Measurements from ENCODE around the gene EPHA3. TPM values are rescaled to one million over a fixed set of nuclear protein-coding genes. Genes with fewer than 3 reads are reported as not detected.

The EPHA3 gene
- total RNA-seq, 1 experiment from 2014 or later = not detected

DNA sequence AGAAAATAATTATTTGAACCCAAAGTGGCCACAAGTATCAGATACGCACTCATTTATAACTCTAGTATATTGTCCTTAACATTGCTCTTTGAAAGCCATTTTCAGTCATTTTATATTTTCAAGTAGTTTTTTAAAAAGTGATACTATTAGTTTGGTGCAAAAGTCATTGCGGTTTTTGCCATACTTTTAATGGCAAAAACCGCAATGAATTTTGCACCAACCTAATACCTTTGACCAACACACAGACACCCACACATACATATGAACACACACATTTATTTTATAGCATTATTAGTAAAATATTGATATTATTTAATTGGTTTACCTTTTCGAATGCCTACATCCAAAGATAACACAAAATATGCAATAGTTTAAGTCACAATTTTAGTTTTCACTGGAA lies 154.3 kb downstream of the EPHA3 start:
- TF ChIP-seq, protein P1, sequence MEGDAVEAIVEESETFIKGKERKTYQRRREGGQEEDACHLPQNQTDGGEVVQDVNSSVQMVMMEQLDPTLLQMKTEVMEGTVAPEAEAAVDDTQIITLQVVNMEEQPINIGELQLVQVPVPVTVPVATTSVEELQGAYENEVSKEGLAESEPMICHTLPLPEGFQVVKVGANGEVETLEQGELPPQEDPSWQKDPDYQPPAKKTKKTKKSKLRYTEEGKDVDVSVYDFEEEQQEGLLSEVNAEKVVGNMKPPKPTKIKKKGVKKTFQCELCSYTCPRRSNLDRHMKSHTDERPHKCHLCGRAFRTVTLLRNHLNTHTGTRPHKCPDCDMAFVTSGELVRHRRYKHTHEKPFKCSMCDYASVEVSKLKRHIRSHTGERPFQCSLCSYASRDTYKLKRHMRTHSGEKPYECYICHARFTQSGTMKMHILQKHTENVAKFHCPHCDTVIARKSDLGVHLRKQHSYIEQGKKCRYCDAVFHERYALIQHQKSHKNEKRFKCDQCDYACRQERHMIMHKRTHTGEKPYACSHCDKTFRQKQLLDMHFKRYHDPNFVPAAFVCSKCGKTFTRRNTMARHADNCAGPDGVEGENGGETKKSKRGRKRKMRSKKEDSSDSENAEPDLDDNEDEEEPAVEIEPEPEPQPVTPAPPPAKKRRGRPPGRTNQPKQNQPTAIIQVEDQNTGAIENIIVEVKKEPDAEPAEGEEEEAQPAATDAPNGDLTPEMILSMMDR (IDR thresholded peaks at IDR 0.05; ENCODE audit: unreplicated experiment) = no peak
- Mint-ChIP-seq H3K27ac (ENCODE audit: low read depth, unreplicated experiment) (no peak overlapping the region), H3K9me3 (ENCODE audit: unreplicated experiment) (no peaks in the 10 kb centered on the region), H3K4me3 (ENCODE audit: unreplicated experiment) (no peak overlapping the region), H3K36me3 (ENCODE audit: insufficient read depth, unreplicated experiment) (no peaks in the 10 kb centered on the region), H3K4me1 (ENCODE audit: insufficient read depth, unreplicated experiment) (no peaks in the 10 kb centered on the region), H3K27me3 (ENCODE audit: insufficient read depth, unreplicated experiment) (peaks cover 47% of the 10 kb centered on the region)
- ChIA-PET CTCF (no interaction called here), POLR2A (no interaction called here)
- intact Hi-C loops (cut with micrococcal nuclease) = no loop called here
- no TSS peak for BruUV-seq (replicated peaks)
- no peak for DNase-seq (ENCODE audit: unreplicated experiment)

DNA sequence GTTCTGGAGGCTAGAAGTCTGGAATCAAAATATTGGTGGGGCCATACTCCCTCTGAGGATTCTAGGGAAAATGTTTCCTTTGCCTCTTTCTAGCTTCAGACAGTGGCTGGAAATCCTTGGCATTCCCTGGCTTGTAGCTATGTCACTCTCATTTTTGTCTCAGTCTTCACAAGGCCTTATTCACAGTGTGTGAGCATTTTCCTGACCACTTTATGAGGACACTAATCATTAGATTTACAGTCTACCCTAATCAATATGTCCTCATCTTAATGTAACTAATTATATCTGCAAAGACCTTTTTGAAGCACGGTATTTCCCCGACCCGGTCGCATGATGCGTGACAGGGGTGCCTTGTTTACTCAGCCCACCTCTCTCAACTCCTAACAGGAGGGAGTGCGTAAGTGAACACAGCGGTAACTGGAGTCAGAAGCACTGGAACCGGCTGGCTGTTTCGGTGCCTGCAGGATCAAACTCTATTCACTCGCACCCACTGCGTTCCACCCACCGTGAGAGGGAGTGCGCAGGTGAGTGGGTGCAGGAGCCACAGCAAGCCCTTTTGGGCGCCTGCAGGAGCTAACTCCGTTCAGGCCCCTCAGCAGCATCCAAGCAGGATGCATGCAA lies 155.0 kb downstream of the EPHA3 start:
- DNase-seq (ENCODE audit: unreplicated experiment) = no peak
- intact Hi-C loops (cut with micrococcal nuclease) = no loop called here
- CTCF ChIA-PET = interaction anchor here (1.1 kb wide), 1 partner anchor 8 kb away, joined by 3 read pairs; no protein-coding TSS in a partner anchor
- peaks cover 54% of the 10 kb centered on the region for H3K27me3 Mint-ChIP-seq (ENCODE audit: insufficient read depth, unreplicated experiment)
- no peaks in the 10 kb centered on the region for H3K4me1 Mint-ChIP-seq (ENCODE audit: insufficient read depth, unreplicated experiment)
- no peak overlapping the region for H3K27ac Mint-ChIP-seq (ENCODE audit: low read depth, unreplicated experiment)
- H3K9me3 Mint-ChIP-seq (ENCODE audit: unreplicated experiment) = no peaks in the 10 kb centered on the region
- BruUV-seq (replicated peaks) = no TSS peak
- H3K36me3 Mint-ChIP-seq (ENCODE audit: insufficient read depth, unreplicated experiment) = no peaks in the 10 kb centered on the region
- H3K4me3 Mint-ChIP-seq (ENCODE audit: unreplicated experiment) = no peak overlapping the region
- TF ChIP-seq, protein P1 (IDR thresholded peaks at IDR 0.05; ENCODE audit: unreplicated experiment) = no peak
- POLR2A ChIA-PET = no interaction called here

DNA sequence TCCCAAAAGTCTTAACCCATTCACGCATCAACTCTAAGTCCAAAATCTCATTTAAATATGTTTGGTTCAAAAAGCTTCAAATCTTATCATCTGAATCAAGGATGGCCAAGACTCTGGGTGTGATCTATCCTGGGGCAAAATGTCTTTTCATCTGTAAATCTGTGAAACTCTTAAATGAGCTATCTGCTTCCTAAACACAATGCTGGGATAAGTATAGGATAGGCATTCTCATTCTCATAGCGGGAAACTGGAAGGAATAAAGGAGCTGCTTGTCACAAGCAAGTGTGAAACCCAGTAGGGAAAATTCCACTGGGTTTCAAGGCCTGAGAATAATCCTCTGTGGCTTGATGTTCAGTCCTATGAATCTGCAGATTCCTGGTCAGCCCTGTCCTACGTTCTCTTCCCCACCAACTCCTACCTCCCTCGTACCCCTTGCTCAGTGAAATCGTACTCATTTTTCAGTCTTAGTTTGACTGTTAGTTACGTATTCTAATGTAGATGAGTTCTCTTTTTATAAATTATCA lies 156.7 kb downstream of the EPHA3 start:
- intact Hi-C loops (cut with micrococcal nuclease) = no loop called here
- POLR2A ChIA-PET = no interaction called here
- TF ChIP-seq, protein P1 (IDR thresholded peaks at IDR 0.05; ENCODE audit: unreplicated experiment) = no peak
- H3K27ac Mint-ChIP-seq (ENCODE audit: low read depth, unreplicated experiment) = no peak overlapping the region
- no peaks in the 10 kb centered on the region for H3K9me3 Mint-ChIP-seq (ENCODE audit: unreplicated experiment)
- no peaks in the 10 kb centered on the region for H3K4me1 Mint-ChIP-seq (ENCODE audit: insufficient read depth, unreplicated experiment)
- CTCF ChIA-PET = interaction anchor here (0.6 kb wide), 1 partner anchor 1150 kb away, joined by 3 read pairs; no protein-coding TSS in a partner anchor
- BruUV-seq (replicated peaks) = no TSS peak
- H3K27me3 Mint-ChIP-seq (ENCODE audit: insufficient read depth, unreplicated experiment) = peaks cover 56% of the 10 kb centered on the region
- no peaks in the 10 kb centered on the region for H3K36me3 Mint-ChIP-seq (ENCODE audit: insufficient read depth, unreplicated experiment)
- no peak overlapping the region for H3K4me3 Mint-ChIP-seq (ENCODE audit: unreplicated experiment)
- DNase-seq (ENCODE audit: unreplicated experiment) = no peak

DNA sequence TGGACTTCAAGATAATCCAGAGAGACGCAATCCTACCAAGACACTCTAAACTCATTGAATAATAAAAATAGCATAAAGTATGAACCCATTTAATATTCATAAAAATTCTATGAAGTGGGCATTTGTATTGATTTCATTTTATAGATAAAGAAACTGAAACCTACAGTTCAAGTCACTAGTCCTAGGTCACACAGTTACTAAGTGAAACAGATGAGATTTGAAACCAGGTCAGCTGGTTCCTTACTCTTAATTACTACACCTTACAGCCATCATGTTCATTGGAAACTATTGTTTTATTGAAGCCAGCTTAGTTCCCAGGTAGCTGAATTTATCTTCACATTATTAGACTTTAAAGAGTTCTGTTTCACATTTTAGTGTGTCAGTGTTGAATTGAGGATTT lies 158.7 kb downstream of the EPHA3 start:
- no peak for DNase-seq (ENCODE audit: unreplicated experiment)
- Mint-ChIP-seq H3K36me3 (ENCODE audit: insufficient read depth, unreplicated experiment) (no peaks in the 10 kb centered on the region), H3K9me3 (ENCODE audit: unreplicated experiment) (no peaks in the 10 kb centered on the region), H3K4me1 (ENCODE audit: insufficient read depth, unreplicated experiment) (no peaks in the 10 kb centered on the region), H3K27ac (ENCODE audit: low read depth, unreplicated experiment) (no peak overlapping the region), H3K27me3 (ENCODE audit: insufficient read depth, unreplicated experiment) (peaks cover 58% of the 10 kb centered on the region), H3K4me3 (ENCODE audit: unreplicated experiment) (no peak overlapping the region)
- TF ChIP-seq, protein P1 (IDR thresholded peaks at IDR 0.05; ENCODE audit: unreplicated experiment) = no peak
- no TSS peak for BruUV-seq (replicated peaks)
- intact Hi-C loops (cut with micrococcal nuclease) = no loop called here
- POLR2A ChIA-PET = no interaction called here
- CTCF ChIA-PET = no interaction called here
